AG10803 (cell line): ENCODE measurements around the gene REM2.

Experiments
- DNase-seq: peaks from one replicate; pipeline ENCODE4 v3.0.0; 2010; ENCODE audit warnings: low read depth
- H3K4me3 ChIP-seq: 2 replicates; pipeline ENCODE4 v1.5.1; 2011; ENCODE audit warnings: mild to moderate bottlenecking, low read length, control low read depth
- CTCF ChIP-seq: conservative IDR thresholded peaks from 2 replicates; pipeline ENCODE4 v1.5.1; 2011; ENCODE audit warnings: mild to moderate bottlenecking, low read length, control low read depth, inconsistent platforms

REM2 gene

GRCh38 chr14:22882064-22882463, 958 bp upstream of the REM2 start:
- no peak for TF ChIP-seq CTCF
- DNase-seq = no peak
- H3K4me3 ChIP-seq = no peak overlapping the region

GRCh38 chr14:22882529-22883172, 371 bp upstream of the REM2 start:
- TF ChIP-seq CTCF = no peak
- no peak overlapping the region for H3K4me3 ChIP-seq
- DNase-seq = peak; percentile 18

GRCh38 chr14:22884076-22884737, 1.2 kb downstream of the REM2 start:
- TF ChIP-seq CTCF = no peak
- DNase-seq = no peak
- no peak overlapping the region for H3K4me3 ChIP-seq

- TF ChIP-seq CTCF = no peak
- no peak overlapping the region for H3K4me3 ChIP-seq
- no peak for DNase-seq
Observed at GRCh38 chr14:22884738-22885523, 1.9 kb downstream of the REM2 start.

GRCh38 chr14:22885975-22886374, 3.0 kb downstream of the REM2 start:
- no peak overlapping the region for H3K4me3 ChIP-seq
- no peak for DNase-seq
- TF ChIP-seq CTCF = no peak

GRCh38 chr14:22886500-22887259, 3.7 kb downstream of the REM2 start:
- DNase-seq = peak; percentile 59
- peak overlapping the region; percentile 71 for H3K4me3 ChIP-seq
- no peak for TF ChIP-seq CTCF
